Nasal cavity respiratory epithelium epithelial cell of viscerocranial mucosa (primary cell): ENCODE data around the gene EGR2. TPM values are rescaled to one million over a fixed set of nuclear protein-coding genes. Genes with fewer than 3 reads are reported as not detected.

Experiments used
- total RNA-seq: library from RNA; depleted of rRNA; stranded (reverse); fragments of >200 nt; gene quantifications from 2 replicates; pipeline ENCODE4 v1.2.3, GENCODE V29; 2014

EGR2 gene
- total RNA-seq = 0.64 and 0.68 TPM in 2 replicates

GRCh38 chr10:62816331-62817120 lies at the start of gene EGR2:
EGR2 (minus strand) TSS chr10:62816366; CDS start chr10:62816029, 337 bp downstream.

GRCh38 chr10:62804356-62805230 lies 11.6 kb downstream of the EGR2 start, which contains the start of gene ADO:
ADO (plus strand) TSS chr10:62804720; CDS start chr10:62805060, 340 bp downstream.

Other genes with a start within 250 kb of the EGR2 start
- gene ADO, start 11.6 kb downstream of the EGR2 start, total RNA-seq = 20.5 and 28.5 TPM in 2 replicates